ENCODE measurements around the gene LCN15.
"Not testable (repeated sequence)": the region's sequence is repeated elsewhere in the genome, so short reads cannot be mapped to it uniquely, and the experiment has no call there.

The LCN15 gene

GRCh38 chr9:136764301-136764891, at the start of gene LCN15:
Gene LCN15 (minus strand): TSS chr9:136764518. CDS start chr9:136764488, 30 bp downstream.
- DNase-seq: no peak

DNA sequence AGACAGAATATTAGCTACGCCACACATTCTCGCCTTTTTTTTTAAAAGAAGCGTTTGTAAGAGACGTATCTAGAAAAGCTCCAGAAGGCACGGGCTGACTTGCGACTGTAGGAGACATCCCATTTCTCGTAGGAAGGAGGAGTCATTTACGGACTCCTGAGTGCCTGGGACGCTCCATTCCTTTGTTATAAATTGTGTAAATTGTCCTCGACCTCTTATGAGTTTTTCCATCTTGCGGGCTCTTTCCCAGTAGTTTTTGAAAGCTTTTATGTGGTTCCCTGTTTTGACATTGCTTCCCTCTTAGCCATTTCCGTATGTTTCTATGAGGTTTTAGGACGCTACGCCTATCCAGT, 44.5 kb upstream of the LCN15 start:
- DNase-seq: peak; percentile 42

DNA sequence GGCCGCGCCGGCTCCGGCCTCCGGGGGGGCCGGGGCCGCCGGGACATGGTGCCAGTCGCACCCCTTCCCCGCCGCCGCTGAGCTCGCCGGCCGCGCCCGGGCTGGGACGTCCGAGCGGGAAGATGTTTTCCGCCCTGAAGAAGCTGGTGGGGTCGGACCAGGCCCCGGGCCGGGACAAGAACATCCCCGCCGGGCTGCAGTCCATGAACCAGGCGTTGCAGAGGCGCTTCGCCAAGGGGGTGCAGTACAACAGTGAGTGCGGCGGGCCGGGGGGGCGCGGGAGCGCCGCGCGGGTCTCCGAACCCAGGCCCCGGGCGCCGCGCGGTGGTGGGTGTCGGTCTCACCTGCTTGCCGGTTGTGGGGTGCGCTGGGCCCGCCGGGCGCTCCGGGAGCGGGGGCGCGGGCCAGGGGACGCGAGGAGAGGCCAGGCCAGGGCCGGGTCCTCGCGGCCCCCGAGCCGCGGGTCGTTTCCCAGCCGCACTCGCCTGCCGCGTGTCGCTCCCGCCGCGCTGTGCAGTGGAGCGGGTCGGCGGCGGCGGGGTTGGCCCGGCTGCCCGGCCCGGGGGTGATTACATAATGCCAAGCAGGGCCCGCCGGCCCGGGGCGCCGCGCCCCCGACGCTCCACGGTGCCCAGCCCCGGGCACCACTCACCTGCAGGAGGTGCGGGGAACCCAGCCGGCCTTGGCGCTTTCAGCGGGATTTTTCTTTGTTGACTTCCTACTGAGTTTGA, 43.9 kb upstream of the LCN15 start:
- peak; percentile 62 for DNase-seq

DNA sequence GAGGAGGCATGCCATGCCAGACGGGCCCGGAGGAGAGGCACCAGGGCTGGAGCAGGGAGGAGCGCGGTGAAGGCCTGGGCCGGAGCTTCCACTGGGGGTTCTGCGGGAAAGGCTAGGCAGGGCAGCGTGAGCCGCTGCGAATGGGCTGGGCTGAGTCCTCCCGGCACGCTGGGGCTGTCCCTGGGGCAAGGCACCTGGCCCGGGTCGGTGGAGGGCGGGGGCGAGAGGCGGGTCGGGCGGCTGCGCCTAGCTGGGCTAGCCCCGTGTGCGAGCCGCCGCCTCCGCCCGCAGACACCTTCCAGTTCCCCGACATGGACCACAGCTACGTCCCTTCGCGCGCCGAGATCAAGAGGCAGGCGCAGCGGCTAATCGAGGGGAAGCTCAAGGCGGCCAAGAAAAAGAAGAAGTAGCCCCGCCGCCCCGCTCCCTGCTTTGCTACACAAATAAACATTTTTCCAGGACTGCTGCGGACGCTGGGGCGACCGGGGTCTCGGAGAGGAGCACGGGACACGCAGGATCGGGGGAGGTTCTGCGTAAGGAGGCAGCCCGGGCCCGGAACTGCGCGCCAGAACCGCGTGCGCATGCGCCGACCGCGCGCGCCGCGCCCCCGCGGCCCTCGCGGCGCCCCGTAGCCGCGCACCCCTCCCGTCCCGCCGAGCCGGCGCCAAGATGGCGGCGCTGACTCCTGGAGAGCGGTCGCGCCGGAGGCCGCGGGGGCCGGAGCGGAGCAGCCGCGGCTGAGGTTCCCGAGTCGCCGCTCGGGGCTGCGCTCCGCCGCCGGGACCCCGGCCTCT, 43.2 kb upstream of the LCN15 start, which contains the start of gene RABL6:
Gene RABL6 (plus strand): TSS at position 668 of the 794 bp plus-strand sequence. CDS start 249 bp downstream, outside the sequence.
- peak; percentile 91 for DNase-seq

GRCh38 chr9:136806631-136807201, 42.4 kb upstream of the LCN15 start:
- DNase-seq: no peak

DNA sequence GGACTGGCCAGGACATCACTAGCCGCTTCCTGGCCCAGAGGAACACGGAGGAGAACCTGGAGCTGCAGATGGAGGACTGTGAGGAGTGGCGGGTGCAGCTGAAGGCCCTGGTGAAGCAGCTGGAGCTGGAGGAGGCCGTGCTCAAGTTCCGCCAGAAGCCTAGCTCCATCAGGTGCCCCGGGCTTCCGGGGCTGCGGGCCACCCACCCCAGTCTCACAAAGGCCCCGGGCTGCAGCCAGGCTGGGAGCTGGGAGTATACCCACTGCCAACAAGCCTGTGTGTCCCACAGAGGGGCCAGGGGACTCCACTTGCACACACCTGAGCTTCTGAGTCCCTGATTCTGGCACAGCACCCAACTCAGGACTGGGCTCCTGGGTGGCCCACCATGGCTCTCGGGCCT, 41.7 kb upstream of the LCN15 start:
- DNase-seq: no peak

- DNase-seq: no peak
Observed at GRCh38 chr9:136805207-136805740, 41.0 kb upstream of the LCN15 start.

DNA sequence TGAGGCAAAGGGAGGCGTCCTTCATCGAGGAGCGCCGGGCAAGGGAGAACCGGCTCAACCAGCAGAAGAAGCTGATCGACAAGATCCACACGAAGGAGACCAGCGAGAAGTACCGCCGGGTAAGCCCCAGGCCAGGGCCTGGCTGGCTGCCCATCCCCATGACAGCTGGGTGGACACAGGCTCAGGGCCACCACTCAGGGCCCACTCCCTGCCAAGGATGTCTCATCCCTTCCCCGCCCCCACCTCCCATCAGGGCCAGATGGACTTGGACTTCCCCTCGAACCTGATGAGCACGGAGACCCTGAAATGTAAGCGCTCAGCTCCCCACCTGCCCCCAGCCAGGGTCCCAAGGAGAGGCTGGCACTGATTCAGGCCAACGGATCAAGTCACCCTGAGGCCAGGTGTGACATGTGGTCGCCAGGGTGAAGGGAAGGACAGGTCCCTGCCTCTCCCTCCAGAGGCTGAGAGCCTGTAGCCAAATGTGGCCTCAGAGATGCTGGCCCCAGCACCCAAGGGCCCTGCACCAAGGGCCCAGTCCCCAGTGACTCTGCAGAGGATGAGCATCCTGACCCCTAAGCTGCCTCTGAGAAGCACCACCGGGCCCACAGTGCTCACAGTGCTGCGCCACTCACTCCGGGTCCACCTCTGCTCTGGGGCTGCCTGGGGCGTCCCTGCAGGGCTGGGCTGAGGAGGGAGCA, 40.3 kb upstream of the LCN15 start:
- no peak for DNase-seq

DNA sequence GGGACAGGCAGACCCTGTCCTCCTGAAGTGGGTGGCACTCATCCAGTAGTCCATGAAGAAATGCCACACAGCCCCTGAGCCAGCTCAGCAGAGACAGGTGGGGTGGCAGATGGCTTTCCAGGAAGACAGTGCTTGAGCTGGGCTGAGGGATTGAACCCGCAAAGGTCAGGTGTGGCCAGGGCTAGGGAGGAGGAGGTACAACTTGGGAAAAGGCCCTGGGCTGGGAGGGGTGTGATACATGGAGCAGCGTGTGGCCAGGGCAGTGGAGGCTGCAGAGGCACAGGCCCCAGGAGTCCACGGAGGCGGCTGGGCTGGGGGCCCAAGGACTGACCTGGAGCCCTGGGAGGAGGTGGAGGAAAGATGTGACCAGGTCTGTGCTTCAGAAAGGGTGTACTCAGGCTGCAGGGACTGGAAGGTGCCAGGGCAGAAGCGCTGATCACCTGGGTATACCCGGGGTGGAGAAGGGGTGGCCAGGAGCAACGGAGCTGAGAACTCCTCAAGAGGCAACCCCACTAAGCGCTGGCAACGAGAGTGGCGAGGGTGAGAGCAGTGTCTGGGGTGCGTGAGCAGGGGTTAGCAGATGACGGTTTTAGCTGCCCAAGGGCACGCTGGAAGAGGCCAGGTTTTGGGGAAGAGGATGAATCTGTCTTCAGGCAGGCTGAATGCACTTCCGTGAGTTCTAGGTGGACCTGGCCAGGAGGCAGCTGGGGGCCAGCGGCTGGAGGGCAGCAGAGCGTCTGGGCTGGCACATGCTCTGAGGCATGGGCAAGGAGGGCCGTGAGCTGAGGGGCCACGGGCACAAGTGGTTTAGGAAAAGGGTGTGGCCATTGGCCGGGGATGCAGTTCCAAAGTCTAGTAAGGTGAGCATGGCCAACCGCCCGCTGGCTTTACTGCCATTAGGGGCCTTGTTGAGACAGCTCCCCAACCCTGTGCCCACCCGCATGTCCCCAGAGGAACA, 39.5 kb upstream of the LCN15 start:
- no peak for DNase-seq

- not testable (repeated sequence) for DNase-seq
Observed at GRCh38 chr9:136803009-136803550, 38.8 kb upstream of the LCN15 start.

GRCh38 chr9:136802321-136802720, 38.0 kb upstream of the LCN15 start:
- DNase-seq: no peak

GRCh38 chr9:136799854-136800657, 35.7 kb upstream of the LCN15 start:
- peak; percentile 90 for DNase-seq

DNA sequence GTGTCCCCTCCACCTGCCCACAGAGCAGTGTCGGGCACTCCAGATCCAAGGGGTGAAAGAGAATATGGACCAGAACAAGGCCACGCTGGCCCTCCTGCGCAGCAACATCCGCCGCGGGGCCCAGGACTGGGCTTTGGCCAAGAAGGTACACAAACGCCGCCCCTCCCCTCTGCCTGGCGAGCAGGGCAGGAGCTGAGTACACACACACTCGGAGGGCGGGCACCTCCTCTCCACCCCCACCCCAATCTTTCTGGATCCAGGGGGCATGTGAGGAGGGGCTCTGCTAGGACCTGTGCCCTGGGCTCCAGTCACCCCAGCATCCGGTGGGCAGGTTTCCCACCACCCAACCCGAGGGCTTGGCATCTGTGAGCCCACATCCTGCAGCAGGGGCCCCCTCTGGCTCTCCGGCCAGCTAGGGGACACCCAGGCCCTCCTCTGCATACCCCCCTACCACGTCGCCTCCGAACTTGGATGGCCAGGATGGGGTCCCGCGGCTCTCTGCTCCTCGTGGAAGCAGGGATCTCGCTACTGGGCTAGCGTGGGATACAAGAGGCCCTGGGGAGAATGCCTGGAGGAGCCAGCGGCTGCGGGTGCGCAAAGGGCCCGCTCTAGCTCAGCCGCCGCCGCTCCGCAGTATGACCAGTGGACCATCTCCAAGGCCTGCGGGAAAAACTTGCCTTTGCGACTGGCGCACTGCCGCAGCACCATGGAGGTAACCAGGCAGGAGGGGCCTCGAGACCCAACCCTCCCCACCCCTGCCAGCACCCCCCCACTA, 34.9 kb upstream of the LCN15 start:
- DNase-seq: peak; percentile 53

DNA sequence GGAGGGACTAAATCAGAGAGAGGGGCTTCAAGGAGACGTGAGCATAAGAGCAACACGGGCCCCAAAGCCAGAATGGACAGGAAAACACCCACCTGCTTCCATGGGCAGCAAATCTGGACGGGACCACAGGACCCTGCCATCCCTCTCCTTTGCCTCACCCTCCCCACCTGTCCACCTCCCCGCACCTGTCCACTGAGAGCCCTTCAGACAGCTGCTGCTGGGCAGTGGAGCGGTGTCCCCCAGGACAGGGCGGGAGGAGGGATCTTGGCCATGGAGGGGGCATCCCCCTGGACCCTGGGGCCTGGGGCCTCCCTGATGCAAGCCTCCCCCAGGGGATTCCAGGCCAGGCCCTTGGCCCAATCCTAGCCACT, 34.4 kb upstream of the LCN15 start:
- no peak for DNase-seq

DNA sequence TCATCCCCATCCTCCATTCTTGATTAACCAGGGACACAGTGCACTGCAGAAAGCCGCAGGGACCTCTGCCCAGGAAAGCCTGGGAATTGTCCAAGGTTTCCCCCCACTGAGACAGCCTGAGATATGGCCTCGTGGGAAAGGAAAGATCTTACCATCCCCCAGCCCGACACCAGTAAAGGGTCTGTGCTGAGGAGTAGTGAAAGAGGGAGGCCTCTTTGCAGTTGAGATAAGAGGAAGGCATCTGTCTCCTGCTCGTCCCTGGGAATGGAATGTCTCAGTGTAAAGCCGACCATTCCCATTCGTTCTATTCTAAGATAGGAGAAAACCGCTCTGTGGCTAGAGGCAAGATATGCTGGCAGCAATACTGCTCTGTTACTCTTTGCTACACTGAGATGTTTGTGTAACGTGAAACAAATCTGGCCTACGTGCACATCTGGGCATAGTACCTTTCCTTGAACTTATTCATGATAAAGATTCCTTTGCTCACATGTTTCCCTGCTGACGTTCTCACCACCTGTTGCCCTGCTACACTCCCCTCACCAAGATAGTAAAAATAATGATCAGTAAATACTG, 32.5 kb upstream of the LCN15 start:
- peak; percentile 39 for DNase-seq

GRCh38 chr9:136796238-136796774, 32.0 kb upstream of the LCN15 start, which contains the start of gene CCDC183:
Gene CCDC183 (plus strand): TSS chr9:136796338. CDS start chr9:136796398, 60 bp downstream.
- no peak for DNase-seq

- DNase-seq: no peak
Observed at GRCh38 chr9:136795000-136795348, 30.7 kb upstream of the LCN15 start.

GRCh38 chr9:136794281-136794999, 30.1 kb upstream of the LCN15 start:
- DNase-seq: no peak

Data from eye (tissue), 1 donor.